Endothelial cell of umbilical vein (primary cell): ENCODE data around the gene ADAP1. TPM values are rescaled to one million over a fixed set of nuclear protein-coding genes. Genes with fewer than 3 reads are reported as not detected.

Source experiments
- BruUV-seq: library from RNA; stranded (reverse); fragments of 400-500 nt; replicated peaks from 2 replicates; lab custom pipeline; 2021; lab: Mats Ljungman, UMichigan
- CTCF ChIA-PET: fragments of 300-600, 350-600 bp; sonication (Branson Sonifier 250); formaldehyde crosslinking; loops from one replicate; lab custom pipeline; 2021; ENCODE audit warnings: antibody characterized with exemption, inconsistent platforms; lab: Charles Lee
- POLR2A ChIA-PET: fragments of 300-600, 350-600 bp; sonication (Branson Sonifier 250); formaldehyde crosslinking; loops from one replicate; lab custom pipeline; 2021; ENCODE audit warnings: antibody characterized with exemption, inconsistent platforms; lab: Charles Lee
- DNase-seq: peaks from one replicate; pipeline ENCODE4 v3.0.0-alpha.2; 2011; ENCODE audit warnings: low read depth, low spot score
- FAIRE-seq: peaks from 2 replicates; lab custom pipeline; 2011; peaks lifted over from hg19 to GRCh38; lab: Jason Lieb, UNC
- H2AFZ ChIP-seq: 2 replicates; pipeline ENCODE4 v1.6.0; 2012; ENCODE audit warnings: low read depth, low read length, control low read depth, inconsistent platforms
- H3K27ac ChIP-seq: 2 replicates; pipeline ENCODE4 v1.5.1; 2011; ENCODE audit warnings: low read depth, mild to moderate bottlenecking, control low read depth, low read length, moderate library complexity; ENCODE audit not compliant: insufficient read depth
- H3K27me3 ChIP-seq, 2 experiments: 2 replicates each; pipeline versions ENCODE4 v1.6.0 to v1.6.1; 2011; ENCODE audit warnings: low read length in 2 of 2, mixed read lengths in 1 of 2; ENCODE audit not compliant: control insufficient read depth in 2 of 2, insufficient read depth in 2 of 2
- H3K36me3 ChIP-seq, 2 experiments: 2 replicates in 1 of 2; 3 replicates in 1 of 2; pipeline ENCODE4 v1.5.1; 2011; ENCODE audit warnings: low read length in 2 of 2, mild to moderate bottlenecking in 1 of 2, moderate library complexity in 1 of 2; ENCODE audit not compliant: control insufficient read depth in 2 of 2, insufficient read depth in 2 of 2; ENCODE audit errors: extremely low read depth in 1 of 2
- H3K4me1 ChIP-seq: 3 replicates; pipeline ENCODE4 v1.5.1; 2011; ENCODE audit warnings: mild to moderate bottlenecking, low read length; ENCODE audit not compliant: control insufficient read depth, insufficient read depth; ENCODE audit errors: extremely low read depth
- H3K4me2 ChIP-seq: 2 replicates; pipeline ENCODE4 v1.6.1; 2011; ENCODE audit warnings: low read length, control low read depth, mixed read lengths; ENCODE audit not compliant: insufficient read depth
- H3K4me3 ChIP-seq, 3 experiments: fragments of 200-600 bp in 1 of 3; sonication (generic), shearing (Covaris generic) in 1 of 3; replicated peaks in 1 of 3; 2 replicates each; pipeline ENCODE4 v1.5.1; 2011 to 2016; ENCODE audit warnings: control low read depth in 3 of 3, low read length in 3 of 3, mild to moderate bottlenecking in 2 of 3, inconsistent platforms in 1 of 3, low read depth in 1 of 3, moderate library complexity in 1 of 3; ENCODE audit not compliant: insufficient read depth in 1 of 3
- H3K79me2 ChIP-seq: 2 replicates; pipeline ENCODE4 v1.6.0; 2012; ENCODE audit warnings: low read length, inconsistent platforms; ENCODE audit not compliant: control insufficient read depth, insufficient read depth
- H3K9ac ChIP-seq: replicated peaks from 2 replicates; pipeline ENCODE3; 2011; ENCODE audit warnings: low read length, control low read depth; ENCODE audit not compliant: insufficient read depth; ENCODE audit errors: extremely low read depth
- H3K9me1 ChIP-seq: replicated peaks from 3 replicates; pipeline ENCODE4 v1.6.0; 2011; ENCODE audit warnings: mild to moderate bottlenecking, low read length; ENCODE audit not compliant: control insufficient read depth, insufficient read depth; ENCODE audit errors: extremely low read depth
- H3K9me3 ChIP-seq: replicated peaks from 2 replicates; pipeline ENCODE4 v1.5.1; 2012; ENCODE audit warnings: low read length, inconsistent platforms; ENCODE audit not compliant: control insufficient read depth, insufficient read depth
- H4K20me1 ChIP-seq: replicated peaks from 2 replicates; pipeline ENCODE3; 2011; ENCODE audit warnings: mild to moderate bottlenecking, low read length; ENCODE audit not compliant: control insufficient read depth, insufficient read depth; ENCODE audit errors: extremely low read depth
- EZH2 ChIP-seq: IDR thresholded peaks from 2 replicates; pipeline ENCODE4 v1.6.1; 2012; ENCODE audit warnings: borderline replicate concordance, low read depth, mild to moderate bottlenecking, moderate library complexity, low read length, inconsistent platforms; ENCODE audit not compliant: severe bottlenecking
- FOS ChIP-seq: IDR thresholded peaks from 2 replicates; pipeline ENCODE4 v1.6.1; 2011; ENCODE audit warnings: mild to moderate bottlenecking, low read length, moderate library complexity, borderline replicate concordance; ENCODE audit not compliant: insufficient read depth
- GATA2 ChIP-seq: IDR thresholded peaks from 2 replicates; pipeline ENCODE4 v1.7.0; 2011; ENCODE audit warnings: low read depth, mild to moderate bottlenecking, moderate library complexity, mixed read lengths, low read length; ENCODE audit not compliant: insufficient read length, insufficient read depth
- JUN ChIP-seq: IDR thresholded peaks from 2 replicates; pipeline ENCODE4 v1.6.1; 2011; ENCODE audit warnings: borderline replicate concordance, low read depth; ENCODE audit not compliant: insufficient read length, insufficient read depth
- MYC ChIP-seq: IDR thresholded peaks from one replicate; pipeline ENCODE4 v1.6.1; 2011; ENCODE audit warnings: mild to moderate bottlenecking, low read depth, low read length
- POLR2A ChIP-seq: IDR thresholded peaks from 2 replicates; pipeline ENCODE4 v1.6.1; 2012; ENCODE audit warnings: low read depth, mild to moderate bottlenecking, control low read depth, low read length
- POLR2AphosphoS5 ChIP-seq: IDR thresholded peaks from 2 replicates; pipeline ENCODE4 v1.6.1; 2012; ENCODE audit warnings: low read depth, mild to moderate bottlenecking, control low read depth, low read length, moderate library complexity; ENCODE audit not compliant: insufficient read depth
- dilution Hi-C: fragments of 300-500 bp; cut with MboI; formaldehyde crosslinking; loops from one replicate; pipeline ENCODE4 v1.15.0; 2019; ENCODE audit warnings: low sequenced_read_pairs; ENCODE audit not compliant: extremely low pct_ligation_motif_present
- intact Hi-C: fragments of 100-400 bp; cut with micrococcal nuclease; formaldehyde crosslinking; loops from one replicate; pipeline ENCODE4 v1.10.0; 2022
- polyA plus RNA-seq, 4 experiments: library from polyadenylated mRNA; depleted of rRNA in 3 of 4; stranded (reverse) in 3 of 4; unstranded in 1 of 4; fragments of >200 nt; gene quantifications; 2 replicates each; pipeline versions ENCODE4 v1.2.1 to v1.2.3, GENCODE V29; 2011 to 2012; ENCODE audit warnings: missing spikeins in 1 of 4
- total RNA-seq: library from RNA; stranded (reverse); gene quantifications from 2 replicates; pipeline ENCODE4 v1.2.3, GENCODE V29; 2021
- TF ChIP-seq, protein P1 (sequence below): IDR thresholded peaks from 2 replicates; pipeline ENCODE4 v1.6.1; 2011; ENCODE audit not compliant: insufficient read depth, insufficient read length
- TF ChIP-seq, protein P2 (sequence below), 2 donors: IDR thresholded peaks; 1 replicate in 1 of 2; 2 replicates in 1 of 2; pipeline ENCODE4 v1.5.1; 2011; ENCODE audit warnings: low read length in 2 of 2, mild to moderate bottlenecking in 2 of 2, moderate library complexity in 2 of 2, control low read depth in 1 of 2, inconsistent platforms in 1 of 2, low read depth in 1 of 2; ENCODE audit not compliant: insufficient read depth in 1 of 2; ENCODE audit errors: extremely low read depth in 1 of 2

ADAP1 gene
- total and polyA plus RNA-seq, 2 donors (not counting 3 experiments of a cell fraction or from before 2014, with no cell fraction given), result 0.49 to 0.58 TPM

- Histone ChIP-seq H4K20me1 (no peaks in the 10 kb centered on the region), H3K79me2 (peaks cover 6% of the 10 kb centered on the region), H2AFZ (no peak overlapping the region), H3K4me2 (no peak overlapping the region), H3K4me3 (no peak overlapping the region), H3K4me1 (no peaks in the 10 kb centered on the region), H3K9me3 (no peaks in the 10 kb centered on the region), H3K27me3 (no peaks in the 10 kb centered on the region), H3K9ac (no peak overlapping the region), H3K9me1 (no peaks in the 10 kb centered on the region), H3K36me3 (peaks cover 12 to 75% of the 10 kb centered on the region in 2 experiments), H3K27ac (no peak overlapping the region)
- TF ChIP-seq POLR2A (no peak), JUN (no peak), MYC (no peak), POLR2AphosphoS5 (no peak), FOS (no peak), GATA2 (no peak), EZH2 (no peak)
- TF ChIP-seq, protein P1, sequence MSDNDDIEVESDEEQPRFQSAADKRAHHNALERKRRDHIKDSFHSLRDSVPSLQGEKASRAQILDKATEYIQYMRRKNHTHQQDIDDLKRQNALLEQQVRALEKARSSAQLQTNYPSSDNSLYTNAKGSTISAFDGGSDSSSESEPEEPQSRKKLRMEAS, result no peak
- TF ChIP-seq, protein P2, sequence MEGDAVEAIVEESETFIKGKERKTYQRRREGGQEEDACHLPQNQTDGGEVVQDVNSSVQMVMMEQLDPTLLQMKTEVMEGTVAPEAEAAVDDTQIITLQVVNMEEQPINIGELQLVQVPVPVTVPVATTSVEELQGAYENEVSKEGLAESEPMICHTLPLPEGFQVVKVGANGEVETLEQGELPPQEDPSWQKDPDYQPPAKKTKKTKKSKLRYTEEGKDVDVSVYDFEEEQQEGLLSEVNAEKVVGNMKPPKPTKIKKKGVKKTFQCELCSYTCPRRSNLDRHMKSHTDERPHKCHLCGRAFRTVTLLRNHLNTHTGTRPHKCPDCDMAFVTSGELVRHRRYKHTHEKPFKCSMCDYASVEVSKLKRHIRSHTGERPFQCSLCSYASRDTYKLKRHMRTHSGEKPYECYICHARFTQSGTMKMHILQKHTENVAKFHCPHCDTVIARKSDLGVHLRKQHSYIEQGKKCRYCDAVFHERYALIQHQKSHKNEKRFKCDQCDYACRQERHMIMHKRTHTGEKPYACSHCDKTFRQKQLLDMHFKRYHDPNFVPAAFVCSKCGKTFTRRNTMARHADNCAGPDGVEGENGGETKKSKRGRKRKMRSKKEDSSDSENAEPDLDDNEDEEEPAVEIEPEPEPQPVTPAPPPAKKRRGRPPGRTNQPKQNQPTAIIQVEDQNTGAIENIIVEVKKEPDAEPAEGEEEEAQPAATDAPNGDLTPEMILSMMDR (IDR thresholded peaks at IDR 0.05; ENCODE audit: extremely low read depth in 1 of 2, insufficient read depth in 1 of 2, low read depth in 1 of 2, low read length in 2 of 2), result no peak
- ChIA-PET POLR2A (no interaction called here), CTCF (no interaction called here)
- no peak for DNase-seq
- BruUV-seq, result no TSS peak
- intact Hi-C loops (no loop called here), dilution Hi-C loops (no loop called here)
- FAIRE-seq, result no peak
These were observed 63.6 kb downstream of the ADAP1 start for GRCh38 chr7:890868-891267.
